ENCODE results near the gene RBFOX2. TPM values are rescaled to one million over a fixed set of nuclear protein-coding genes. Genes with fewer than 3 reads are reported as not detected.

RBFOX2 gene
- total RNA-seq, 2 experiments from 2014 or later, result 1.9 to 2.4 TPM

DNA sequence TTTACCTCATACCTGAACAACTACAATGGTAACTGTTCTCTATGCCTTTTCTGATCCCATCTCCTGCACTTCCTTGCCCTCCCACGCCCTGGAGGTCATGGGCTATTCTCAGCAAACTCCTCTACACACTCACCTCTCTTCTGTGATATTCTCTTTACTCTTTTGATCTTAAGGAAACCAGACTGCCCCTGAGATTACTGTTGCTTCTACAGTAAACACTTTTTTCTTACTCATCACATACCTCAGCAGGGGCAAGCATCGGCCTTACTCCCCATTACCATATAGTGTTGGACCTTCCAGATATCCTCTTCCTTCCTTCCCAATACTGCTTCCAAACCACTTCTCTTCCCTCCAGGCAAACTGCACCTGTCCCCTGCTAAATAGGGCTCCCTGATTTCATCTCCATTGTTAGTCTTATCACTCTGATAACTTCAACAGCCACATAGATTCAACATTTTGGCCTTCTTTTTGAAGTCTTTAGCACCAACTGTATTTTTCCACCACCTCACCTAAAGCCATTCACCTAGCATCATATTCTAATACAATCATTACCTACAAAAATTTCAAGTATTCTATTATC, 141.2 kb downstream of the RBFOX2 start:
- Histone ChIP-seq H3K9me3 (ENCODE audit: control insufficient read depth in 1 of 2, insufficient read depth in 1 of 2, low read length in 2 of 2) (no peaks in the 10 kb centered on the region), H3K4me3 (ENCODE audit: low read length) (no peak overlapping the region), H3K36me3 (ENCODE audit: insufficient read depth, low read length) (no peaks in the 10 kb centered on the region), H3K4me1 (ENCODE audit: insufficient read depth, low read length) (peaks cover 9% of the 10 kb centered on the region), H3K27ac (ENCODE audit: low read depth in 1 of 2, low read length in 2 of 2) (no peak overlapping the region), H3K27me3 (ENCODE audit: control insufficient read depth in 1 of 2, insufficient read depth in 2 of 2, low read length in 2 of 2) (peaks cover 0 to 4% of the 10 kb centered on the region in 2 experiments)
- Mint-ChIP-seq H3K4me1 (ENCODE audit: low read depth) (peaks cover 14% of the 10 kb centered on the region), H3K4me3 (no peak overlapping the region), H3K27me3 (no peaks in the 10 kb centered on the region), H3K9me3 (no peaks in the 10 kb centered on the region), H3K36me3 (ENCODE audit: low read depth) (no peaks in the 10 kb centered on the region), H3K27ac (no peak overlapping the region)
- no peak for TF ChIP-seq CTCF (IDR thresholded peaks at IDR 0.05)
- ChIA-PET CTCF (no interaction called here), POLR2A (no interaction called here)
- DNase-seq, result no peak
- intact Hi-C loops (cut with DNase I, micrococcal nuclease), result no loop called here
- ATAC-seq (ENCODE audit: poor library complexity), result no peak

GRCh38 chr22:35886309-35886708, 142.3 kb downstream of the RBFOX2 start:
- H3K9me3 Mint-ChIP-seq, result no peaks in the 10 kb centered on the region
- no peaks in the 10 kb centered on the region for H3K27me3 Mint-ChIP-seq
- H3K36me3 Mint-ChIP-seq (ENCODE audit: low read depth), result no peaks in the 10 kb centered on the region
- no peak overlapping the region for H3K27ac Mint-ChIP-seq
- ChIA-PET POLR2A (no interaction called here), CTCF (no interaction called here)
- no peaks in the 10 kb centered on the region for H3K9me3 ChIP-seq (ENCODE audit: control insufficient read depth in 1 of 2, insufficient read depth in 1 of 2, low read length in 2 of 2)
- H3K4me1 ChIP-seq (ENCODE audit: insufficient read depth, low read length), result peaks cover 9% of the 10 kb centered on the region
- H3K36me3 ChIP-seq (ENCODE audit: insufficient read depth, low read length), result no peaks in the 10 kb centered on the region
- ATAC-seq (ENCODE audit: poor library complexity) (no peak), DNase-seq (no peak)
- no peak overlapping the region for H3K4me3 Mint-ChIP-seq
- H3K4me1 Mint-ChIP-seq (ENCODE audit: low read depth), result peaks cover 20% of the 10 kb centered on the region
- no peak overlapping the region for H3K4me3 ChIP-seq (ENCODE audit: low read length)
- H3K27ac ChIP-seq (ENCODE audit: low read depth in 1 of 2, low read length in 2 of 2), result no peak overlapping the region
- TF ChIP-seq CTCF (IDR thresholded peaks at IDR 0.05), result no peak
- H3K27me3 ChIP-seq (ENCODE audit: control insufficient read depth in 1 of 2, insufficient read depth in 2 of 2, low read length in 2 of 2), result no peaks in the 10 kb centered on the region
- intact Hi-C loops (cut with DNase I, micrococcal nuclease), result no loop called here

GRCh38 chr22:35884529-35884928, 144.1 kb downstream of the RBFOX2 start:
- no peak for TF ChIP-seq CTCF (IDR thresholded peaks at IDR 0.05)
- no peaks in the 10 kb centered on the region for H3K9me3 ChIP-seq (ENCODE audit: control insufficient read depth in 1 of 2, insufficient read depth in 1 of 2, low read length in 2 of 2)
- no peaks in the 10 kb centered on the region for H3K36me3 Mint-ChIP-seq (ENCODE audit: low read depth)
- peaks cover 9% of the 10 kb centered on the region for H3K4me1 ChIP-seq (ENCODE audit: insufficient read depth, low read length)
- H3K27me3 Mint-ChIP-seq, result no peaks in the 10 kb centered on the region
- H3K27ac Mint-ChIP-seq, result no peak overlapping the region
- no peak for DNase-seq
- H3K27ac ChIP-seq (ENCODE audit: low read depth in 1 of 2, low read length in 2 of 2), result no peak overlapping the region
- H3K27me3 ChIP-seq (ENCODE audit: control insufficient read depth in 1 of 2, insufficient read depth in 2 of 2, low read length in 2 of 2), result no peaks in the 10 kb centered on the region
- ChIA-PET CTCF (no interaction called here), POLR2A (no interaction called here)
- intact Hi-C loops (cut with DNase I, micrococcal nuclease), result no loop called here
- no peak overlapping the region for H3K4me3 ChIP-seq (ENCODE audit: low read length)
- H3K4me1 Mint-ChIP-seq (ENCODE audit: low read depth), result peaks cover 20% of the 10 kb centered on the region
- H3K36me3 ChIP-seq (ENCODE audit: insufficient read depth, low read length), result no peaks in the 10 kb centered on the region
- no peaks in the 10 kb centered on the region for H3K9me3 Mint-ChIP-seq
- no peak for ATAC-seq (ENCODE audit: poor library complexity)
- no peak overlapping the region for H3K4me3 Mint-ChIP-seq
